Measurements from ENCODE around the gene RAD51B. TPM values are rescaled to one million over a fixed set of nuclear protein-coding genes. Genes with fewer than 3 reads are reported as not detected.

RAD51B gene
- total and polyA plus RNA-seq, 9 of the 15 experiments (the other 6 are each of a cell fraction or from before 2014, with no cell fraction given): 8.5 to 17.3 (median 11.3) TPM

- no peak for TF ChIP-seq HNRNPH1 (optimal IDR thresholded peaks at IDR 0.05; ENCODE audit: low read depth, low read length)
Measured at GRCh38 chr14:68473794-68474193, 654.2 kb downstream of the RAD51B start (continued).

GRCh38 chr14:68474741-68475140 is 655.2 kb downstream of the RAD51B start:
- no peaks in the 10 kb centered on the region for H3K27me3 ChIP-seq (ENCODE audit: control insufficient read depth in 2 of 2, insufficient read depth in 2 of 2, low read length in 2 of 2)
- no peak overlapping the region for H3K4me2 ChIP-seq (ENCODE audit: insufficient read depth, low read length)
- H4K20me1 ChIP-seq (replicated peaks; ENCODE audit: control insufficient read depth, insufficient read depth, low read length): no peaks in the 10 kb centered on the region
- no peak overlapping the region for H3K9ac ChIP-seq (ENCODE audit: insufficient read depth in 1 of 2, low read depth in 2 of 2, low read length in 2 of 2)
- 64% methylated on average over 4 of the region's 4 CpGs for WGBS (ENCODE audit: insufficient coverage, low coverage, missing lambda C conversion rate)
- no peak for FAIRE-seq
- no peak for DNase-seq (ENCODE audit: extremely low read depth in 1 of 4, low spot score in 3 of 4)
- in situ Hi-C loops (cut with MboI): no loop called here
- no peak overlapping the region for H2AFZ ChIP-seq (ENCODE audit: low read depth, low read length)
- no peaks in the 10 kb centered on the region for H3K36me3 ChIP-seq (ENCODE audit: control insufficient read depth, insufficient read depth, low read length)
- CTCF ChIA-PET (ENCODE audit: low intra/inter-chr PET ratio): no interaction called here
- no peak overlapping the region for H3K27ac ChIP-seq (ENCODE audit: extremely low read depth, low read depth, low read length)
- POLR2A ChIA-PET: interaction anchor here (0.6 kb wide), 1 partner anchor 1041 kb away, joined by 3 read pairs; no protein-coding TSS in a partner anchor
- peaks cover 0 to 9% of the 10 kb centered on the region in 2 experiments; a peak in 4 of 5 replicates for H3K4me1 ChIP-seq (replicated peaks in 1 of 2; ENCODE audit: control insufficient read depth in 2 of 2, insufficient read depth in 2 of 2, low read length in 2 of 2)
- no peaks in the 10 kb centered on the region for H3K79me2 ChIP-seq (ENCODE audit: control insufficient read depth, insufficient read depth, low read length)
- TF ChIP-seq ZNF133 (CRISPR knock-in tag; IDR thresholded peaks at IDR 0.05): no peak
- TF ChIP-seq EP300 (IDR thresholded peaks at IDR 0.05; ENCODE audit: low read length): no peak
- no peak for TF ChIP-seq PTBP1 (IDR thresholded peaks at IDR 0.05; ENCODE audit: low read depth, low read length)
- TF ChIP-seq TOE1 (IDR thresholded peaks at IDR 0.05; ENCODE audit: borderline replicate concordance): no peak
- no peak for TF ChIP-seq TOE1 (CRISPR knock-in tag; IDR thresholded peaks at IDR 0.05; ENCODE audit: borderline replicate concordance, low read depth)
- TF ChIP-seq RBBP5 (IDR thresholded peaks at IDR 0.05; ENCODE audit: borderline replicate concordance, insufficient read depth, low read length, poor library complexity, severe bottlenecking): no peak
- TF ChIP-seq ZNF778 (CRISPR knock-in tag; IDR thresholded peaks at IDR 0.05): no peak
- no peak for TF ChIP-seq TRIM28 (IDR thresholded peaks at IDR 0.05)
- no peak for ATAC-seq
- no peaks in the 10 kb centered on the region for H3K9me1 ChIP-seq (ENCODE audit: control insufficient read depth, insufficient read depth, low read length)
- no peak overlapping the region for H3K4me3 ChIP-seq
- BruUV-seq (replicated peaks): no TSS peak
- H3K9me3 ChIP-seq (replicated peaks; ENCODE audit: control insufficient read depth, insufficient read depth, low read depth, low read length): no peaks in the 10 kb centered on the region
- intact Hi-C loops (cut with micrococcal nuclease): no loop called here

Data from K562 (cell line).